Mucosa of gallbladder (tissue), 1 donor: ENCODE measurements around the gene RAB11A. TPM values are rescaled to one million over a fixed set of nuclear protein-coding genes. Genes with fewer than 3 reads are reported as not detected.

Experiments
- DNase-seq: peaks from one replicate; pipeline ENCODE4 v3.0.0-alpha.2; 2020; ENCODE audit warnings: low spot score
- total RNA-seq: library from RNA; stranded (reverse); gene quantifications from one replicate; pipeline ENCODE4 v1.2.1, GENCODE V29; 2021
- donor health status: DM: no; HTN: no; CAD: no.

Gene RAB11A
- total RNA-seq: 250 TPM

- DNase-seq: peak; percentile 95
Measured at GRCh38 chr15:65869126-65869953, at the start of gene RAB11A. TSS of gene RAB11A (plus strand) at chr15:65869491. CDS start at chr15:65869586, 95 bp downstream.

- DNase-seq: no peak
Measured at GRCh38 chr15:65819563-65819960, 49.7 kb upstream of the RAB11A start.

- DNase-seq: no peak
Measured at GRCh38 chr15:65821070-65821469, 48.2 kb upstream of the RAB11A start.

- DNase-seq: no peak
Measured at GRCh38 chr15:65822316-65822715, 47.0 kb upstream of the RAB11A start.

- peak; percentile 51 for DNase-seq
Measured at GRCh38 chr15:65824031-65824743, 45.1 kb upstream of the RAB11A start.

GRCh38 chr15:65824941-65825544 is 44.2 kb upstream of the RAB11A start:
- no peak for DNase-seq

GRCh38 chr15:65827065-65827464 is 42.2 kb upstream of the RAB11A start:
- DNase-seq: no peak

- DNase-seq: no peak
Measured at GRCh38 chr15:65828585-65828984, 40.7 kb upstream of the RAB11A start.

GRCh38 chr15:65829130-65829764 is 40.0 kb upstream of the RAB11A start:
- DNase-seq: no peak

- peak; percentile 92 for DNase-seq
Measured at GRCh38 chr15:65832549-65833364, 36.5 kb upstream of the RAB11A start.

- DNase-seq: peak; percentile 28
Measured at GRCh38 chr15:65833501-65834205, 35.6 kb upstream of the RAB11A start.

- no peak for DNase-seq
Measured at GRCh38 chr15:65834603-65835282, 34.5 kb upstream of the RAB11A start.

GRCh38 chr15:65835447-65835846 is 33.8 kb upstream of the RAB11A start:
- no peak for DNase-seq

GRCh38 chr15:65836665-65837064 is 32.6 kb upstream of the RAB11A start:
- DNase-seq: no peak

GRCh38 chr15:65837301-65838294 is 31.7 kb upstream of the RAB11A start:
- peak; percentile 17 for DNase-seq

GRCh38 chr15:65839354-65839901 is 29.9 kb upstream of the RAB11A start:
- DNase-seq: no peak

- no peak for DNase-seq
Measured at GRCh38 chr15:65839985-65840384, 29.3 kb upstream of the RAB11A start.

GRCh38 chr15:65841121-65841930 is 28.0 kb upstream of the RAB11A start:
- no peak for DNase-seq
